Measurements from ENCODE around the gene NLRP13.

GRCh38 chr19:55973982-55974381 lies 41.8 kb upstream of the NLRP13 start:
- TF ChIP-seq CTCF (IDR thresholded peaks at IDR 0.05), result no peak
- no peak for TF ChIP-seq POLR2A (IDR thresholded peaks at IDR 0.05)
- no peak for TF ChIP-seq EP300 (IDR thresholded peaks at IDR 0.05)

Data from stomach (tissue), 4 donors.